ENCODE measurements around the gene SORCS2. TPM values are rescaled to one million over a fixed set of nuclear protein-coding genes. Genes with fewer than 3 reads are reported as not detected.

Gene SORCS2
- total and polyA plus RNA-seq, 2 of the 4 experiments (the other 2 are of a cell fraction) = 0.36 to 0.62 TPM

DNA sequence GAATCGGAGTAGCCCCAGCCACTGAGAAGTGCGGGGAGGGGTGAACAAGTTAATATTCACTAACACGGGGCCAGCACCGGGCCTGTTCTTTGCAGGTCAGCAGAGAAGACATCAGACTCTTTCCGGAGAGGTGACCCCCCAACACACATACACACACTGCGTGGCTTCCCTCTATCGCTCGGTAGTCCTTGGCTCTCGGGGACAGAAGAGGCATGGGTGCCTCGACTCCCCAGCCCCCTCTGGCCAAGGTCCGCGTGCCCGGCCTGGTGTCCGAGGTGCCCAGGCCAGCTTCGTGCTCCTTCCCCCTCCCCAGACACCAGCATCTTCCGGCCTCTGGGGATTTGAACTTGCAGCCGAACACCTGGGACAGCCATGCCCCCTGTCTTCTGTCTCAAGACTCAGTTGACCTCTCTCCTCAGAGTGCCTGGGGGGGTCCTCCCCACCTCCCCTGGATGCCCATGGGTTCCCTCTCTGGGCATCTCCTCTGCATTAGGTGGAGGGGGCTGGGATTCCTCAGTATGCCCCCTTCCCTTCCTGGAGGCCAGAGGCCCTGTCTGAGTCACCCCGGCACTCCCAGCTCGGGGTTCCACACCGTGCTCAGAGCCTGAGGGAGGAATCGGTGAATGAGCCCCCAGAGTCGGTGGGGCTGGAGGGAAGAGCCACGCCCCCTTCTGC lies 104.5 kb downstream of the SORCS2 start:
- DNase-seq (no peak), ATAC-seq (ENCODE audit: low read depth) (no peak)
- no peaks in the 10 kb centered on the region for H3K36me3 ChIP-seq (ENCODE audit: control insufficient read depth, insufficient read depth, low read length)
- H3K9me1 ChIP-seq (ENCODE audit: insufficient read depth, low read length) = no peaks in the 10 kb centered on the region
- H2BK5ac ChIP-seq (ENCODE audit: low read depth, low read length, poor library complexity, severe bottlenecking) = no peak overlapping the region
- no peak overlapping the region for H3K9ac ChIP-seq (ENCODE audit: low read depth, low read length)
- in situ Hi-C loops (cut with MboI; ENCODE audit: low sequenced_read_pairs) = no loop called here
- peaks cover 41% of the 10 kb centered on the region for H3K27me3 ChIP-seq (ENCODE audit: control insufficient read depth, insufficient read depth, low read length)
- dilution Hi-C loops (cut with HindIII; ENCODE audit: low sequenced_read_pairs, unreplicated experiment) = no loop called here
- H2AFZ ChIP-seq (replicated peaks; ENCODE audit: low read length, poor library complexity) = no peak overlapping the region
- H3K79me1 ChIP-seq (ENCODE audit: low read depth in 1 of 2, low read length in 2 of 2) = no peaks in the 10 kb centered on the region
- no peak overlapping the region for H3K14ac ChIP-seq (replicated peaks; ENCODE audit: low read depth, low read length)
- no peak overlapping the region for H3K23ac ChIP-seq (ENCODE audit: low read depth, low read length)
- no peak overlapping the region for H3K18ac ChIP-seq (ENCODE audit: low read depth, low read length)
- no peak overlapping the region for H3K56ac ChIP-seq (ENCODE audit: extremely low read depth, insufficient read depth, low read length)
- POLR2A ChIA-PET (ENCODE audit: unreplicated experiment) = no interaction called here
- no peak overlapping the region for H3K4ac ChIP-seq (ENCODE audit: low read depth, low read length)
- H2BK120ac ChIP-seq (ENCODE audit: low read depth, low read length) = no peak overlapping the region
- H3K4me2 ChIP-seq (ENCODE audit: low read depth, low read length) = no peak overlapping the region
- no peak overlapping the region for H3K4me3 ChIP-seq (ENCODE audit: insufficient read depth, low read depth, low read length)
- H3K4me1 ChIP-seq (ENCODE audit: control insufficient read depth, insufficient read depth, low read length) = no peaks in the 10 kb centered on the region
- no peak overlapping the region for H2AK5ac ChIP-seq (ENCODE audit: low read depth, low read length)
- no peaks in the 10 kb centered on the region for H3K9me3 ChIP-seq (ENCODE audit: control insufficient read depth, insufficient read depth, low read length)
- intact Hi-C loops (cut with micrococcal nuclease) = loop anchor here (1.0 kb wide), 1 partner anchor 104 kb away; the partner anchor contains the start of gene SORCS2
- CTCF ChIA-PET = interaction anchor here (0.6 to 0.9 kb wide), 2 partner anchors 101 to 387 kb away, joined by 4 to 10 read pairs; partner anchors contain the start of gene TBC1D14
- H4K5ac ChIP-seq (ENCODE audit: low read depth, low read length) = no peak overlapping the region
- no peak overlapping the region for H4K91ac ChIP-seq (ENCODE audit: insufficient read depth, low read depth, low read length)
- no TSS peak for BruUV-seq (replicated peaks)
- no peaks in the 10 kb centered on the region for H4K20me1 ChIP-seq (ENCODE audit: insufficient read depth, low read length)
- TF ChIP-seq CEBPB (IDR thresholded peaks at IDR 0.05; ENCODE audit: low read depth, low read length) (no peak), FOS (IDR thresholded peaks at IDR 0.05; ENCODE audit: low read depth, low read length) (no peak), SMC3 (IDR thresholded peaks at IDR 0.05; ENCODE audit: low read depth, low read length) (no peak), POLR2A (IDR thresholded peaks at IDR 0.05; ENCODE audit: low read depth, low read length) (no peak), MAFK (IDR thresholded peaks at IDR 0.05; ENCODE audit: low read depth, low read length) (no peak), BHLHE40 (IDR thresholded peaks at IDR 0.05; ENCODE audit: low read depth, low read length) (no peak), NFE2L2 (IDR thresholded peaks at IDR 0.05; ENCODE audit: low read depth, low read length) (no peak), RAD21 (IDR thresholded peaks at IDR 0.05; ENCODE audit: low read length) (no peak), MAZ (IDR thresholded peaks at IDR 0.05; ENCODE audit: borderline replicate concordance, low read depth, low read length) (no peak), RFX5 (IDR thresholded peaks at IDR 0.05; ENCODE audit: low read depth, low read length) (no peak), CHD1 (IDR thresholded peaks at IDR 0.05; ENCODE audit: low read depth, low read length) (no peak), CTCF (conservative IDR thresholded peaks at IDR 0.05; ENCODE audit: low read depth, low read length) (no peak), RCOR1 (IDR thresholded peaks at IDR 0.05; ENCODE audit: insufficient replicate concordance, low read length) (no peak), MXI1 (IDR thresholded peaks at IDR 0.05; ENCODE audit: borderline replicate concordance, low read depth, low read length) (no peak)
- TF ChIP-seq, protein P1, sequence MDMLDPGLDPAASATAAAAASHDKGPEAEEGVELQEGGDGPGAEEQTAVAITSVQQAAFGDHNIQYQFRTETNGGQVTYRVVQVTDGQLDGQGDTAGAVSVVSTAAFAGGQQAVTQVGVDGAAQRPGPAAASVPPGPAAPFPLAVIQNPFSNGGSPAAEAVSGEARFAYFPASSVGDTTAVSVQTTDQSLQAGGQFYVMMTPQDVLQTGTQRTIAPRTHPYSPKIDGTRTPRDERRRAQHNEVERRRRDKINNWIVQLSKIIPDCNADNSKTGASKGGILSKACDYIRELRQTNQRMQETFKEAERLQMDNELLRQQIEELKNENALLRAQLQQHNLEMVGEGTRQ (IDR thresholded peaks at IDR 0.05; ENCODE audit: low read depth, low read length) = no peak
- TF ChIP-seq, protein P2, sequence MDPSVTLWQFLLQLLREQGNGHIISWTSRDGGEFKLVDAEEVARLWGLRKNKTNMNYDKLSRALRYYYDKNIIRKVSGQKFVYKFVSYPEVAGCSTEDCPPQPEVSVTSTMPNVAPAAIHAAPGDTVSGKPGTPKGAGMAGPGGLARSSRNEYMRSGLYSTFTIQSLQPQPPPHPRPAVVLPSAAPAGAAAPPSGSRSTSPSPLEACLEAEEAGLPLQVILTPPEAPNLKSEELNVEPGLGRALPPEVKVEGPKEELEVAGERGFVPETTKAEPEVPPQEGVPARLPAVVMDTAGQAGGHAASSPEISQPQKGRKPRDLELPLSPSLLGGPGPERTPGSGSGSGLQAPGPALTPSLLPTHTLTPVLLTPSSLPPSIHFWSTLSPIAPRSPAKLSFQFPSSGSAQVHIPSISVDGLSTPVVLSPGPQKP (IDR thresholded peaks at IDR 0.05; ENCODE audit: borderline replicate concordance, low read depth, low read length) = no peak
- H2AK9ac ChIP-seq (replicated peaks; ENCODE audit: low read depth, low read length, poor library complexity) = no peak overlapping the region
- WGBS, 2 experiments (ENCODE audit: extremely low coverage in 2 of 2, insufficient read length in 1 of 2) = 86% methylated on average over 5 of the region's 23 CpGs; no CpG with 5 or more reads in 1 of the 2 experiments
- no peak overlapping the region for H4K8ac ChIP-seq (ENCODE audit: low read depth in 2 of 2, low read length in 2 of 2)
- no peak overlapping the region for H2BK15ac ChIP-seq (ENCODE audit: low read depth, low read length)
- H3K27ac ChIP-seq (ENCODE audit: insufficient read depth, low read length) = no peak overlapping the region
- H2BK20ac ChIP-seq (ENCODE audit: low read depth, low read length) = no peak overlapping the region
